ENCODE results near the gene ANKS1B. TPM values are rescaled to one million over a fixed set of nuclear protein-coding genes. Genes with fewer than 3 reads are reported as not detected.
A peak's percentile ranks its signal among the peaks of the same experiment; 100 is the strongest.

ANKS1B gene
- total and polyA plus RNA-seq, 11 donors, result 0.62 to 5.8 (median 1.8) TPM

GRCh38 chr12:99017971-99018370 is 966.8 kb downstream of the ANKS1B start:
- Histone ChIP-seq H3K9me3 (peaks cover 0 to 26% (median 0%) of the 10 kb centered on the region in 12 donors), H3K27me3 (no peaks in the 10 kb centered on the region), H3K4me3 (no peak overlapping the region), H3K27ac (no peak overlapping the region), H3K36me3 (no peaks in the 10 kb centered on the region), H3K4me1 (no peaks in the 10 kb centered on the region)
- TF ChIP-seq CTCF (IDR thresholded peaks at IDR 0.05) (no peak), POLR2A (IDR thresholded peaks at IDR 0.05) (no peak)
- DNase-seq (no peak), ATAC-seq (no peak)
- 43 to 80% (median 65%) methylated on average over 2 of the region's 2 CpGs for WGBS, 4 donors
- intact Hi-C loops (cut with DNase I), result no loop called here

- DNase-seq (no peak), ATAC-seq (peak in 1 of 4 donors; percentile 39)
- H3K9me3 ChIP-seq, result peaks cover 0 to 9% (median 0%) of the 10 kb centered on the region in 12 donors
- no peak for TF ChIP-seq POLR2A (IDR thresholded peaks at IDR 0.05)
- no peak for TF ChIP-seq CTCF (IDR thresholded peaks at IDR 0.05)
- H3K4me3 ChIP-seq, result no peak overlapping the region
- no peak overlapping the region for H3K27ac ChIP-seq
- intact Hi-C loops (cut with DNase I), result no loop called here
- H3K27me3 ChIP-seq, result no peaks in the 10 kb centered on the region
- WGBS, 4 donors, result 60 to 66% (median 64%) methylated on average over 3 of the region's 3 CpGs
- H3K4me1 ChIP-seq, result no peaks in the 10 kb centered on the region
- H3K36me3 ChIP-seq, result no peaks in the 10 kb centered on the region
Observed at GRCh38 chr12:99009654-99010296, 975.0 kb downstream of the ANKS1B start.

GRCh38 chr12:99005601-99006000 is 979.1 kb downstream of the ANKS1B start:
- Histone ChIP-seq H3K4me3 (no peak overlapping the region), H3K4me1 (no peaks in the 10 kb centered on the region), H3K27me3 (peaks cover 0 to 8% (median 0%) of the 10 kb centered on the region in 9 donors), H3K27ac (no peak overlapping the region), H3K9me3 (no peaks in the 10 kb centered on the region), H3K36me3 (no peaks in the 10 kb centered on the region)
- ATAC-seq (no peak), DNase-seq (no peak)
- TF ChIP-seq CTCF (IDR thresholded peaks at IDR 0.05) (no peak), POLR2A (IDR thresholded peaks at IDR 0.05) (no peak)
- 81 to 83% (median 82%) methylated on average over 5 of the region's 5 CpGs for WGBS, 4 donors
- intact Hi-C loops (cut with DNase I), result no loop called here

GRCh38 chr12:99004799-99005466 is 979.8 kb downstream of the ANKS1B start:
- WGBS, 4 donors, result 75 to 79% (median 77%) methylated on average over 12 of the region's 12 CpGs
- DNase-seq, result no peak
- TF ChIP-seq CTCF (IDR thresholded peaks at IDR 0.05) (no peak), POLR2A (IDR thresholded peaks at IDR 0.05) (no peak)
- H3K36me3 ChIP-seq, result no peaks in the 10 kb centered on the region
- H3K9me3 ChIP-seq, result no peaks in the 10 kb centered on the region
- no peak overlapping the region for H3K27ac ChIP-seq
- H3K27me3 ChIP-seq, result peaks cover 0 to 8% (median 0%) of the 10 kb centered on the region in 9 donors
- no peaks in the 10 kb centered on the region for H3K4me1 ChIP-seq
- no peak overlapping the region for H3K4me3 ChIP-seq
- intact Hi-C loops (cut with DNase I), result no loop called here
- ATAC-seq, result no peak
